HepG2 (cell line): ENCODE results near the gene VSTM5. TPM values are rescaled to one million over a fixed set of nuclear protein-coding genes. Genes with fewer than 3 reads are reported as not detected.

ENCODE experiments used
- ATAC-seq: fragments of 200-7000 bp; cut with Tn5 transposase; 3 replicates; pipeline ENCODE4 v1.9.1; 2020; ENCODE audit warnings: mild to moderate bottlenecking, moderate library complexity
- BruUV-seq: library from RNA; stranded (reverse); fragments of 400-500 nt; replicated peaks from 2 replicates; lab custom pipeline; 2021; lab: Mats Ljungman, UMichigan
- CTCF ChIA-PET: fragments of 300-600 bp; formaldehyde crosslinking; extraction: SDS; loops from one replicate; lab custom pipeline; 2021; ENCODE audit warnings: low total read pairs, inconsistent platforms, low intra/inter-chr PET ratio; lab: Yijun Ruan, JAX
- POLR2A ChIA-PET: fragments of 350-600 bp; sonication (Branson Sonifier 250); formaldehyde crosslinking; loops from one replicate; lab custom pipeline; 2020; ENCODE audit warnings: antibody characterized with exemption, inconsistent platforms; lab: Yijun Ruan, JAX
- DNase-seq: peaks from one replicate; pipeline ENCODE4 v3.0.0-alpha.2; 2015; ENCODE audit warnings: low spot score
- FAIRE-seq: peaks from 3 replicates; lab custom pipeline; 2011; peaks lifted over from hg19 to GRCh38; lab: Jason Lieb, UNC
- H2AFZ ChIP-seq: one replicate; pipeline ENCODE4 v1.6.1; 2011; ENCODE audit warnings: low read length, inconsistent platforms
- H3K27ac ChIP-seq: fragments of 300-600 bp; 3 replicates; pipeline ENCODE4 v1.8.0; 2011; ENCODE audit warnings: mixed run types, mild to moderate bottlenecking, mixed read lengths, low read length, inconsistent platforms; ENCODE audit not compliant: insufficient read depth; ENCODE audit errors: extremely low read length
- H3K27me3 ChIP-seq, 2 experiments: fragments of 200-600 bp in 1 of 2; 2 replicates in 1 of 2; 3 replicates in 1 of 2; pipeline versions ENCODE4 v1.6.0 to v1.8.0; 2011; ENCODE audit warnings: low read length in 2 of 2, mild to moderate bottlenecking in 2 of 2, moderate library complexity in 2 of 2, inconsistent platforms in 1 of 2; ENCODE audit not compliant: insufficient read depth in 2 of 2, control insufficient read depth in 1 of 2
- H3K36me3 ChIP-seq, 2 experiments: fragments of 200-600 bp in 1 of 2; replicated peaks in 1 of 2; 2 replicates in 1 of 2; 3 replicates in 1 of 2; pipeline versions ENCODE4 v1.5.1 to v1.8.0; 2011; ENCODE audit warnings: low read length in 2 of 2, inconsistent platforms in 1 of 2; ENCODE audit not compliant: insufficient read depth in 2 of 2, control insufficient read depth in 1 of 2
- H3K4me1 ChIP-seq: 2 replicates; pipeline ENCODE4 v1.5.1; 2012; ENCODE audit warnings: low read length, inconsistent platforms; ENCODE audit not compliant: insufficient read depth
- H3K4me2 ChIP-seq: 2 replicates; pipeline ENCODE4 v1.6.0; 2011; ENCODE audit warnings: low read depth, low read length, inconsistent platforms
- H3K4me3 ChIP-seq, 3 experiments: fragments of 200-600 bp in 1 of 3; sonication (generic), shearing (Covaris generic) in 1 of 3; replicated peaks in 1 of 3; 2 replicates each; pipeline ENCODE4 v1.5.1; 2011 to 2016; ENCODE audit warnings: low read length in 3 of 3, inconsistent platforms in 2 of 3, low read depth in 2 of 3, mild to moderate bottlenecking in 2 of 3, control low read depth in 1 of 3, mixed read lengths in 1 of 3; ENCODE audit not compliant: insufficient read depth in 1 of 3
- H3K79me2 ChIP-seq: one replicate; pipeline ENCODE4 v1.6.1; 2011; ENCODE audit warnings: low read length, inconsistent platforms; ENCODE audit not compliant: insufficient read depth
- H3K9ac ChIP-seq: 2 replicates; pipeline ENCODE4 v1.6.0; 2011; ENCODE audit warnings: mild to moderate bottlenecking, low read depth, low read length, inconsistent platforms; ENCODE audit not compliant: insufficient read depth
- H3K9me3 ChIP-seq: 2 replicates; pipeline ENCODE4 v1.5.1; 2012; ENCODE audit warnings: mild to moderate bottlenecking, low read length
- H4K20me1 ChIP-seq: 2 replicates; pipeline ENCODE4 v1.6.0; 2011; ENCODE audit warnings: inconsistent platforms, mild to moderate bottlenecking, low read length, moderate library complexity; ENCODE audit not compliant: insufficient read depth
- BRF2 ChIP-seq: sonication (generic); formaldehyde crosslinking; IDR thresholded peaks from 2 replicates; pipeline ENCODE4 v1.8.1; 2022; ENCODE audit warnings: mild to moderate bottlenecking, missing genetic modification reagents
- GMEB2 ChIP-seq: IDR thresholded peaks from 2 replicates; pipeline ENCODE4 v1.6.1; 2016; ENCODE audit warnings: missing biosample characterization, missing genetic modification reagents, low read depth
- KMT2B ChIP-seq: IDR thresholded peaks from 2 replicates; pipeline ENCODE4 v1.6.1; 2016; ENCODE audit warnings: missing genetic modification reagents, missing compliant biosample characterization
- MAF1 ChIP-seq: sonication (generic); formaldehyde crosslinking; IDR thresholded peaks from 2 replicates; pipeline ENCODE4 v1.5.0; 2020; ENCODE audit warnings: missing genetic modification reagents, borderline replicate concordance
- NR3C1 ChIP-seq: sonication (generic); formaldehyde crosslinking; IDR thresholded peaks from 2 replicates; pipeline ENCODE4 v1.4.0; 2020; ENCODE audit warnings: missing genetic modification reagents
- SP4 ChIP-seq: sonication (generic); formaldehyde crosslinking; IDR thresholded peaks from 2 replicates; pipeline ENCODE4 v1.8.1; 2023; ENCODE audit warnings: mild to moderate bottlenecking, missing genetic modification reagents
- SPEN ChIP-seq: sonication (generic); formaldehyde crosslinking; IDR thresholded peaks from 2 replicates; pipeline ENCODE4 v1.5.1; 2020; ENCODE audit warnings: low read depth, mild to moderate bottlenecking, missing genetic modification reagents
- SUZ12 ChIP-seq: fragments of 150-350 bp; IDR thresholded peaks from 2 replicates; pipeline ENCODE4 v1.6.1; 2014; ENCODE audit warnings: low read depth, low read length
- TCF7 ChIP-seq: sonication (generic); IDR thresholded peaks from 2 replicates; pipeline ENCODE4 v1.6.1; 2016; ENCODE audit warnings: antibody characterized with exemption, low read depth
- ZKSCAN1 ChIP-seq: fragments of 150-350 bp; IDR thresholded peaks from 2 replicates; pipeline ENCODE4 v1.6.1; 2014; ENCODE audit warnings: low read length
- ZKSCAN5 ChIP-seq: sonication (generic); formaldehyde crosslinking; IDR thresholded peaks from 2 replicates; pipeline ENCODE4 v1.5.1; 2020; ENCODE audit warnings: mild to moderate bottlenecking, missing genetic modification reagents
- ZNF225 ChIP-seq: sonication (generic); formaldehyde crosslinking; IDR thresholded peaks from 2 replicates; pipeline ENCODE4 v1.4.0; 2020; ENCODE audit warnings: mild to moderate bottlenecking, missing genetic modification reagents
- ZNF557 ChIP-seq: sonication (generic); formaldehyde crosslinking; IDR thresholded peaks from 2 replicates; pipeline ENCODE4 v1.4.0; 2020; ENCODE audit warnings: missing genetic modification reagents
- ZNF564 ChIP-seq: sonication (generic); formaldehyde crosslinking; IDR thresholded peaks from 2 replicates; pipeline ENCODE4 v1.8.1; 2023; ENCODE audit warnings: mild to moderate bottlenecking, missing genetic modification reagents
- ZNF614 ChIP-seq: IDR thresholded peaks from 2 replicates; pipeline ENCODE4 v1.6.1; 2018; ENCODE audit warnings: missing biosample characterization, missing genetic modification reagents, inconsistent platforms, borderline replicate concordance
- ZNF773 ChIP-seq: sonication (generic); formaldehyde crosslinking; IDR thresholded peaks from 2 replicates; pipeline ENCODE4 v1.4.0; 2020; ENCODE audit warnings: missing genetic modification reagents, borderline replicate concordance
- WGBS: methylation state at CpG from one replicate; pipeline ENCODE4 v1.1.6; 2017; ENCODE audit warnings: low lambda C conversion rate; 5-methylcytosine and 5-hydroxymethylcytosine counted together
- in situ Hi-C: cut with HindIII; loops from 2 replicates; pipeline ENCODE4 v1.10.0; 2017; ENCODE audit warnings: low pct_unique_long_range_greater_than_20kb; ENCODE audit not compliant: extremely low pct_ligation_motif_present
- intact Hi-C: fragments of 100-400 bp; cut with micrococcal nuclease; formaldehyde crosslinking; loops from one replicate; pipeline ENCODE4 v1.10.0; 2022; ENCODE audit not compliant: unreplicated experiment
- polyA plus RNA-seq, 8 experiments: library from polyadenylated mRNA; depleted of rRNA in 3 of 8; stranded (reverse) in 7 of 8; unstranded in 1 of 8; fragments of >200 nt; fragmentation: Illumina TruSeq in 4 of 8; extraction: Trizol in 4 of 8; gene quantifications; 2 replicates each; pipeline versions ENCODE4 v1.2.1 to v1.2.3, GENCODE V29; 2011 to 2016; ENCODE audit warnings: low read depth in 4 of 8, missing spikeins in 1 of 8, mixed read lengths in 1 of 8; ENCODE audit not compliant: insufficient read depth in 1 of 8
- total RNA-seq, 5 experiments: library from RNA; depleted of rRNA; stranded (reverse); fragments of >200 nt; fragmentation: Illumina TruSeq; extraction: Trizol; gene quantifications; 2 replicates each; pipeline ENCODE4 v1.2.3, GENCODE V29; 2016; ENCODE audit warnings: low read depth in 1 of 5
- TF ChIP-seq, protein P1 (sequence below): sonication (generic); formaldehyde crosslinking; IDR thresholded peaks from 2 replicates; pipeline ENCODE4 v1.4.0; 2020; ENCODE audit warnings: mild to moderate bottlenecking, missing genetic modification reagents

Gene VSTM5
- total and polyA plus RNA-seq, 2 of the 13 experiments (the other 11 are each of a cell fraction or from before 2014, with no cell fraction given), result not detected

DNA sequence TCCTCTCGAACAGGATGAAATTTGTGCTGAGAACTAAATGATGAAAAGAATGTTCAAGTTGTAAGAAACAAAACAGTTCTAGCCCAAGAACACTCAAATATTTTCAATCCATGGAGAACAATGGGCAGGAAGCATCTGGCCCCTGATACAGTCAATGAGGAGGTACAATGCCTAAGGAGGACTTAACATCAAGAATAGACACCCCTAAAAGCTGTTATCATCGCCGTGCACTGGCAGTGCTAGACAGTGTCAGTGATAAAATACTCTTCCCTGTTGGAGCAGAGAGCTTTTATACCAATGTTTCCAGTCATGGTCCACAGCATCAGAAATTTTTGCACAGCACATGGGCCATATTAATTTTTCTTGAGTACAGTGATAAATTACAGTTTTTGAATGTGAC lies 20.2 kb upstream of the VSTM5 start:
- intact Hi-C loops (no loop called here), in situ Hi-C loops (no loop called here)
- Histone ChIP-seq H4K20me1 (no peaks in the 10 kb centered on the region), H3K27ac (no peak overlapping the region), H3K9me3 (no peaks in the 10 kb centered on the region), H3K36me3 (no peaks in the 10 kb centered on the region), H2AFZ (no peak overlapping the region), H3K79me2 (no peaks in the 10 kb centered on the region), H3K4me3 (no peak overlapping the region), H3K9ac (no peak overlapping the region), H3K4me1 (no peaks in the 10 kb centered on the region), H3K4me2 (no peak overlapping the region), H3K27me3 (no peaks in the 10 kb centered on the region)
- CTCF ChIA-PET, result no interaction called here
- FAIRE-seq (no peak), DNase-seq (no peak), ATAC-seq (no peak)
- POLR2A ChIA-PET, result no interaction called here
- TF ChIP-seq ZNF557 (CRISPR knock-in tag) (no peak), ZNF225 (CRISPR knock-in tag) (no peak), SUZ12 (no peak), KMT2B (no peak), BRF2 (CRISPR knock-in tag) (no peak)
- no TSS peak for BruUV-seq
- 7% methylated on average over 3 of the region's 3 CpGs for WGBS

DNA sequence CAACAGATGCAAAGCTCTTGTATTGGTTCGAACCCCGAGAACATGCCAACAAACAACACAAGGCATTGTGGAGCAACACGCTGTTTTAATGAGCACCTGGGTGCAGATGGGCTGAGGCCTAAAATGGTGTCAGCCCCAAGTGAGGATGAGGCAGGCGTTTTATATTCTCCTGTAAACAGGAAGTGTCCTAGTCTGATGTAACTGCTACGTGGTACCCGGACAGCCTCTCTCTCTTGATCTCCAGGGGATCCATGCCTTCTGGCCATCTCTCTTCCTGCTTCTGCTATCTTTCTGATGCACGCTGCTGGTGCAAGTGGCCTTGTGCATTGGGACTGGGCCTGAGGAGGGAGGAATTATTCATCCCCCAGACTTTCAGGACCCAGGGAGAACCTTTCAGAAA lies 19.4 kb upstream of the VSTM5 start:
- H3K27ac ChIP-seq, result no peak overlapping the region
- H3K27me3 ChIP-seq, result 0 out of 5 replicates have a peak, but pooled peaks cover 0 to 2% of the 10 kb centered on the region in 2 experiments
- no peak for FAIRE-seq
- no peaks in the 10 kb centered on the region for H3K36me3 ChIP-seq
- no peaks in the 10 kb centered on the region for H3K79me2 ChIP-seq
- no peaks in the 10 kb centered on the region for H3K4me1 ChIP-seq
- 47% methylated on average over 6 of the region's 7 CpGs for WGBS
- ChIA-PET CTCF (no interaction called here), POLR2A (no interaction called here)
- no peak overlapping the region for H2AFZ ChIP-seq
- no peaks in the 10 kb centered on the region for H3K9me3 ChIP-seq
- in situ Hi-C loops (no loop called here), intact Hi-C loops (no loop called here)
- H3K9ac ChIP-seq, result no peak overlapping the region
- H3K4me2 ChIP-seq, result no peak overlapping the region
- BruUV-seq, result no TSS peak
- H4K20me1 ChIP-seq, result no peaks in the 10 kb centered on the region
- DNase-seq, result no peak
- ATAC-seq, result no peak
- H3K4me3 ChIP-seq, result no peak overlapping the region
- TF ChIP-seq GMEB2 (CRISPR knock-in tag) (no peak), TCF7 (no peak), ZNF564 (no peak), NR3C1 (CRISPR knock-in tag) (no peak), ZNF773 (CRISPR knock-in tag) (no peak), MAF1 (no peak), ZKSCAN5 (CRISPR knock-in tag) (no peak), ZNF614 (CRISPR knock-in tag) (no peak), ZKSCAN1 (no peak), SP4 (no peak), SPEN (CRISPR knock-in tag) (no peak)
- TF ChIP-seq, protein P1, sequence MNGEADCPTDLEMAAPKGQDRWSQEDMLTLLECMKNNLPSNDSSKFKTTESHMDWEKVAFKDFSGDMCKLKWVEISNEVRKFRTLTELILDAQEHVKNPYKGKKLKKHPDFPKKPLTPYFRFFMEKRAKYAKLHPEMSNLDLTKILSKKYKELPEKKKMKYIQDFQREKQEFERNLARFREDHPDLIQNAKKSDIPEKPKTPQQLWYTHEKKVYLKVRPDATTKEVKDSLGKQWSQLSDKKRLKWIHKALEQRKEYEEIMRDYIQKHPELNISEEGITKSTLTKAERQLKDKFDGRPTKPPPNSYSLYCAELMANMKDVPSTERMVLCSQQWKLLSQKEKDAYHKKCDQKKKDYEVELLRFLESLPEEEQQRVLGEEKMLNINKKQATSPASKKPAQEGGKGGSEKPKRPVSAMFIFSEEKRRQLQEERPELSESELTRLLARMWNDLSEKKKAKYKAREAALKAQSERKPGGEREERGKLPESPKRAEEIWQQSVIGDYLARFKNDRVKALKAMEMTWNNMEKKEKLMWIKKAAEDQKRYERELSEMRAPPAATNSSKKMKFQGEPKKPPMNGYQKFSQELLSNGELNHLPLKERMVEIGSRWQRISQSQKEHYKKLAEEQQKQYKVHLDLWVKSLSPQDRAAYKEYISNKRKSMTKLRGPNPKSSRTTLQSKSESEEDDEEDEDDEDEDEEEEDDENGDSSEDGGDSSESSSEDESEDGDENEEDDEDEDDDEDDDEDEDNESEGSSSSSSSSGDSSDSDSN (CRISPR knock-in tag), result no peak
